Measurements from ENCODE around the gene MUC2.

The MUC2 gene

GRCh38 chr11:1051356-1052132 is 23.1 kb upstream of the MUC2 start:
- H3K36me3 Mint-ChIP-seq (ENCODE audit: low read depth) = peaks cover 100% of the 10 kb centered on the region

GRCh38 chr11:1052133-1053011 is 22.3 kb upstream of the MUC2 start:
- peaks cover 93% of the 10 kb centered on the region for H3K36me3 Mint-ChIP-seq (ENCODE audit: low read depth)
- no peaks in the 10 kb centered on the region for H3K9me3 Mint-ChIP-seq
- H3K4me3 Mint-ChIP-seq = no peak overlapping the region
- H3K27me3 Mint-ChIP-seq = peaks cover 51% of the 10 kb centered on the region
- intact Hi-C loops (cut with micrococcal nuclease) = loop anchor here (10.0 kb wide), 1 partner anchor 198 kb away; no protein-coding TSS in a partner anchor
- peaks cover 33% of the 10 kb centered on the region for H3K4me1 Mint-ChIP-seq (ENCODE audit: low read depth)
- no peak overlapping the region for H3K27ac Mint-ChIP-seq

More at GRCh38 chr11:1051356-1052132, 23.1 kb upstream of the MUC2 start:
- intact Hi-C loops (cut with micrococcal nuclease) = loop anchor here (10.0 kb wide), 1 partner anchor 197 kb away; no protein-coding TSS in a partner anchor
- H3K27ac Mint-ChIP-seq = no peak overlapping the region
- no peaks in the 10 kb centered on the region for H3K9me3 Mint-ChIP-seq
- peaks cover 57% of the 10 kb centered on the region for H3K27me3 Mint-ChIP-seq
- peaks cover 31% of the 10 kb centered on the region for H3K4me1 Mint-ChIP-seq (ENCODE audit: low read depth)
- H3K4me3 Mint-ChIP-seq = no peak overlapping the region

- no peaks in the 10 kb centered on the region for H3K9me3 Mint-ChIP-seq
- no peak overlapping the region for H3K27ac Mint-ChIP-seq
- H3K4me3 Mint-ChIP-seq = no peak overlapping the region
- H3K36me3 Mint-ChIP-seq (ENCODE audit: low read depth) = peaks cover 84% of the 10 kb centered on the region
- H3K27me3 Mint-ChIP-seq = peaks cover 50% of the 10 kb centered on the region
- intact Hi-C loops (cut with micrococcal nuclease) = loop anchor here (10.0 kb wide), 1 partner anchor 199 kb away; no protein-coding TSS in a partner anchor
- H3K4me1 Mint-ChIP-seq (ENCODE audit: low read depth) = peaks cover 28% of the 10 kb centered on the region
Measured at GRCh38 chr11:1053121-1053901, 21.4 kb upstream of the MUC2 start.

GRCh38 chr11:1054143-1055108 is 20.2 kb upstream of the MUC2 start:
- Mint-ChIP-seq H3K9me3 (no peaks in the 10 kb centered on the region), H3K27ac (no peak overlapping the region), H3K4me1 (ENCODE audit: low read depth) (peaks cover 22% of the 10 kb centered on the region), H3K36me3 (ENCODE audit: low read depth) (peaks cover 73% of the 10 kb centered on the region), H3K4me3 (no peak overlapping the region), H3K27me3 (peaks cover 43% of the 10 kb centered on the region)
- intact Hi-C loops (cut with micrococcal nuclease) = loop anchor here (10.0 kb wide), 1 partner anchor 200 kb away; no protein-coding TSS in a partner anchor

GRCh38 chr11:1055109-1055703 is 19.5 kb upstream of the MUC2 start:
- intact Hi-C loops (cut with micrococcal nuclease) = loop anchor here (10.0 kb wide), 1 partner anchor 200 kb away; no protein-coding TSS in a partner anchor
- peaks cover 20% of the 10 kb centered on the region for H3K4me1 Mint-ChIP-seq (ENCODE audit: low read depth)
- no peak overlapping the region for H3K4me3 Mint-ChIP-seq
- H3K27ac Mint-ChIP-seq = no peak overlapping the region
- H3K9me3 Mint-ChIP-seq = no peaks in the 10 kb centered on the region
- peaks cover 45% of the 10 kb centered on the region for H3K27me3 Mint-ChIP-seq
- peaks cover 65% of the 10 kb centered on the region for H3K36me3 Mint-ChIP-seq (ENCODE audit: low read depth)

- H3K4me1 Mint-ChIP-seq (ENCODE audit: low read depth) = peaks cover 11% of the 10 kb centered on the region
- no peak overlapping the region for H3K4me3 Mint-ChIP-seq
- H3K27ac Mint-ChIP-seq = no peak overlapping the region
- peaks cover 55% of the 10 kb centered on the region for H3K36me3 Mint-ChIP-seq (ENCODE audit: low read depth)
- no peaks in the 10 kb centered on the region for H3K9me3 Mint-ChIP-seq
- intact Hi-C loops (cut with micrococcal nuclease) = loop anchor here (10.0 kb wide), 1 partner anchor 201 kb away; no protein-coding TSS in a partner anchor
- H3K27me3 Mint-ChIP-seq = peaks cover 46% of the 10 kb centered on the region
Measured at GRCh38 chr11:1055990-1056771, 18.5 kb upstream of the MUC2 start.

GRCh38 chr11:1057806-1058205 is 16.9 kb upstream of the MUC2 start:
- peaks cover 12% of the 10 kb centered on the region for H3K9me3 Mint-ChIP-seq
- H3K4me3 Mint-ChIP-seq = no peak overlapping the region
- intact Hi-C loops (cut with micrococcal nuclease) = loop anchor here (10.0 kb wide), 1 partner anchor 203 kb away; no protein-coding TSS in a partner anchor
- H3K36me3 Mint-ChIP-seq (ENCODE audit: low read depth) = peaks cover 39% of the 10 kb centered on the region
- H3K27me3 Mint-ChIP-seq = peaks cover 56% of the 10 kb centered on the region
- H3K27ac Mint-ChIP-seq = no peak overlapping the region
- peaks cover 9% of the 10 kb centered on the region for H3K4me1 Mint-ChIP-seq (ENCODE audit: low read depth)

- Mint-ChIP-seq H3K4me1 (ENCODE audit: low read depth) (peaks cover 15% of the 10 kb centered on the region), H3K9me3 (peaks cover 12% of the 10 kb centered on the region)
Measured at GRCh38 chr11:1059759-1060158, 14.9 kb upstream of the MUC2 start.

GRCh38 chr11:1060410-1060809 is 14.3 kb upstream of the MUC2 start:
- Mint-ChIP-seq H3K4me3 (no peak overlapping the region), H3K4me1 (ENCODE audit: low read depth) (peaks cover 15% of the 10 kb centered on the region), H3K36me3 (ENCODE audit: low read depth) (peaks cover 13% of the 10 kb centered on the region), H3K27me3 (peaks cover 54% of the 10 kb centered on the region), H3K27ac (no peak overlapping the region), H3K9me3 (peaks cover 12% of the 10 kb centered on the region)
- intact Hi-C loops (cut with micrococcal nuclease) = no loop called here

More at GRCh38 chr11:1059759-1060158, 14.9 kb upstream of the MUC2 start:
- Mint-ChIP-seq H3K27me3 (peaks cover 56% of the 10 kb centered on the region), H3K27ac (no peak overlapping the region), H3K4me3 (no peak overlapping the region), H3K36me3 (ENCODE audit: low read depth) (peaks cover 20% of the 10 kb centered on the region)
- intact Hi-C loops (cut with micrococcal nuclease) = loop anchor here (10.0 kb wide), 1 partner anchor 205 kb away; no protein-coding TSS in a partner anchor

- Mint-ChIP-seq H3K4me3 (no peak overlapping the region), H3K27me3 (peaks cover 57% of the 10 kb centered on the region), H3K4me1 (ENCODE audit: low read depth) (peaks cover 13% of the 10 kb centered on the region), H3K27ac (no peak overlapping the region), H3K36me3 (ENCODE audit: low read depth) (peaks cover 7% of the 10 kb centered on the region), H3K9me3 (peaks cover 12% of the 10 kb centered on the region)
- intact Hi-C loops (cut with micrococcal nuclease) = no loop called here
Measured at GRCh38 chr11:1060852-1061616, 13.6 kb upstream of the MUC2 start.
